Measurements from ENCODE around the gene SRSF2.

GRCh38 chr17:76783146-76783545 lies 46.0 kb upstream of the SRSF2 start:
- TF ChIP-seq POLR2A (IDR thresholded peaks at IDR 0.05) (no peak), CTCF (IDR thresholded peaks at IDR 0.05) (no peak)

Measured in uterus (tissue), 2 donors.